ENCODE measurements around the gene CTIF.

- TF ChIP-seq POLR2AphosphoS5 (IDR thresholded peaks at IDR 0.05; ENCODE audit: low read depth, low read length) (no peak), TAF1 (IDR thresholded peaks at IDR 0.05; ENCODE audit: borderline replicate concordance, low read depth, low read length) (no peak), POLR2A (IDR thresholded peaks at IDR 0.05; ENCODE audit: low read depth, low read length) (no peak)
Measured at GRCh38 chr18:48660346-48661228, 121.8 kb downstream of the CTIF start.
